Body of pancreas (tissue), 4 donors: ENCODE data around the gene ZFP92. TPM values are rescaled to one million over a fixed set of nuclear protein-coding genes. Genes with fewer than 3 reads are reported as not detected.

Experiments
- ATAC-seq: fragments of 150-250 bp; one replicate; pipeline ENCODE4 v1.9.1; 2016
- DNase-seq, 4 donors: peaks; one replicate each; pipeline ENCODE4 v3.0.0-alpha.2; 2019
- H3K27ac ChIP-seq, 4 donors: fragments of 200-600 bp; sonication (generic); 1 replicate in 3 of 4; 2 replicates in 1 of 4; pipeline versions ENCODE4 v1.5.1 to v1.6.1; 2016 to 2019; ENCODE audit warnings: mild to moderate bottlenecking in 1 of 4, mixed read lengths in 1 of 4, moderate library complexity in 1 of 4
- H3K27me3 ChIP-seq, 2 donors: fragments of 200-600 bp; sonication (generic); one replicate each; pipeline ENCODE4 v1.6.0; 2016; ENCODE audit warnings: mild to moderate bottlenecking in 1 of 2
- H3K36me3 ChIP-seq, 2 donors: fragments of 200-600 bp; sonication (generic); replicated peaks in 1 of 2; 2 replicates each; pipeline ENCODE4 v1.5.1; 2016; ENCODE audit warnings: low read depth in 2 of 2; ENCODE audit not compliant: insufficient read depth in 1 of 2
- H3K4me1 ChIP-seq: fragments of 200-600 bp; sonication (generic); one replicate; pipeline ENCODE4 v1.6.0; 2016
- H3K4me3 ChIP-seq, 2 donors: fragments of 200-600 bp; sonication (generic); 1 replicate in 1 of 2; 2 replicates in 1 of 2; pipeline ENCODE4 v1.5.1; 2016 to 2019
- H3K9me3 ChIP-seq, 3 donors: fragments of 200-600 bp; sonication (generic); 1 replicate in 2 of 3; 2 replicates in 1 of 3; pipeline ENCODE4 v1.5.1; 2016
- CTCF ChIP-seq, 7 experiments: fragments of 450-650 bp in 4 of 7; fragments of 200-600 bp in 3 of 7; sonication (generic) in 3 of 7; IDR thresholded peaks; one replicate each; pipeline ENCODE4 v1.5.1; 2016 to 2019; ENCODE audit warnings: antibody characterized with exemption in 7 of 7
- POLR2A ChIP-seq, 3 donors: fragments of 450-650 bp; IDR thresholded peaks; one replicate each; pipeline ENCODE4 v1.6.1; 2016; ENCODE audit warnings: antibody characterized with exemption in 3 of 3, mild to moderate bottlenecking in 2 of 3
- WGBS, 2 donors: methylation state at CpG; one replicate each; pipeline ENCODE4 v1.1.5; 2017; 5-methylcytosine and 5-hydroxymethylcytosine counted together
- intact Hi-C: fragments of 100-400 bp; cut with DNase I; formaldehyde crosslinking; loops from one replicate; pipeline ENCODE4 v1.15.1; 2023
- total RNA-seq, 2 donors: library from RNA; depleted of rRNA; stranded (reverse); fragments of >200 nt; gene quantifications; one replicate each; pipeline ENCODE4 v1.1.0, GENCODE V29; 2016

The ZFP92 gene
- total RNA-seq, 2 donors from 2014 or later = 0.33 to 0.78 TPM

GRCh38 chrX:153423652-153424051, 12.4 kb downstream of the ZFP92 start:
- WGBS, 2 donors = 60 to 91% methylated on average over 3 to 4 of the region's 8 CpGs
- no peaks in the 10 kb centered on the region for H3K4me1 ChIP-seq
- H3K27ac ChIP-seq = no peak overlapping the region
- H3K36me3 ChIP-seq = no peaks in the 10 kb centered on the region
- TF ChIP-seq CTCF (IDR thresholded peaks at IDR 0.05) (no peak), POLR2A (IDR thresholded peaks at IDR 0.05) (no peak)
- DNase-seq = peak in 2 of 4 donors; percentile 23 to 33
- H3K27me3 ChIP-seq = no peaks in the 10 kb centered on the region
- H3K4me3 ChIP-seq = no peak overlapping the region
- no peak for ATAC-seq
- intact Hi-C loops = no loop called here
- H3K9me3 ChIP-seq = no peaks in the 10 kb centered on the region

- no peak for DNase-seq
- intact Hi-C loops = no loop called here
- no peaks in the 10 kb centered on the region for H3K36me3 ChIP-seq
- H3K27me3 ChIP-seq = no peaks in the 10 kb centered on the region
- H3K27ac ChIP-seq = no peak overlapping the region
- no peaks in the 10 kb centered on the region for H3K4me1 ChIP-seq
- no peak for ATAC-seq
- WGBS, 2 donors = 77 to 91% methylated on average over 3 of the region's 3 CpGs
- H3K9me3 ChIP-seq = no peaks in the 10 kb centered on the region
- no peak overlapping the region for H3K4me3 ChIP-seq
- TF ChIP-seq CTCF (IDR thresholded peaks at IDR 0.05) (no peak), POLR2A (IDR thresholded peaks at IDR 0.05) (no peak)
Measured at GRCh38 chrX:153426204-153426603, 14.9 kb downstream of the ZFP92 start.

DNA sequence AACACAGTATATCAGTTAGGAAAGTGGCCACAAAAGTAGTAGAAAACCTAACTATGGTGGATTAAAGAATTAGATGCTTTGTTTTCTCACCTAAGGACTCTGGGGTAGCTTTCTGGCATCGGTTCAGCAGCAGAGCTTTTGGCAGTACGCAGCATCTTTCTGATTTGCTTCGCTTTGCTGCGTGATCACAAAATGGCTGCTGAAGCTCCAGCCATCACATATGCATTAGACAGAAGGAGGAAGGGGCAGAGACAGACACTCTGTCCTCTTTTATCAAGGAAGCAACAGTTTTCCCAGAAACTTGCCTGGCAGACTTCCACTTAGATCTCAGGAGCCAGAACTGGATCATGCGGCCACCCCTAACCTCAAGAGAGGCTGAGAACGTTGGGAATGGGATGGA, 19.5 kb downstream of the ZFP92 start:
- H3K27ac ChIP-seq = no peak overlapping the region
- WGBS, 2 donors = 79 to 94% methylated on average over 4 to 6 of the region's 6 CpGs
- ATAC-seq = no peak
- no peak overlapping the region for H3K4me3 ChIP-seq
- no peaks in the 10 kb centered on the region for H3K4me1 ChIP-seq
- DNase-seq = no peak
- no peaks in the 10 kb centered on the region for H3K36me3 ChIP-seq
- H3K9me3 ChIP-seq = no peaks in the 10 kb centered on the region
- no peaks in the 10 kb centered on the region for H3K27me3 ChIP-seq
- intact Hi-C loops = no loop called here
- TF ChIP-seq CTCF (IDR thresholded peaks at IDR 0.05) (no peak), POLR2A (IDR thresholded peaks at IDR 0.05) (no peak)

- ATAC-seq = no peak
- intact Hi-C loops = no loop called here
- WGBS, 2 donors = 64 to 84% methylated on average over 5 to 9 of the region's 12 CpGs
- no peak for TF ChIP-seq POLR2A (IDR thresholded peaks at IDR 0.05)
- no peak for TF ChIP-seq CTCF (IDR thresholded peaks at IDR 0.05)
- Histone ChIP-seq H3K36me3 (no peaks in the 10 kb centered on the region), H3K27ac (no peak overlapping the region), H3K27me3 (no peaks in the 10 kb centered on the region), H3K4me1 (no peaks in the 10 kb centered on the region), H3K9me3 (no peaks in the 10 kb centered on the region), H3K4me3 (no peak overlapping the region)
- peak in 1 of 4 donors; percentile 1 for DNase-seq
Measured at GRCh38 chrX:153433161-153433680, 21.9 kb downstream of the ZFP92 start.

DNA sequence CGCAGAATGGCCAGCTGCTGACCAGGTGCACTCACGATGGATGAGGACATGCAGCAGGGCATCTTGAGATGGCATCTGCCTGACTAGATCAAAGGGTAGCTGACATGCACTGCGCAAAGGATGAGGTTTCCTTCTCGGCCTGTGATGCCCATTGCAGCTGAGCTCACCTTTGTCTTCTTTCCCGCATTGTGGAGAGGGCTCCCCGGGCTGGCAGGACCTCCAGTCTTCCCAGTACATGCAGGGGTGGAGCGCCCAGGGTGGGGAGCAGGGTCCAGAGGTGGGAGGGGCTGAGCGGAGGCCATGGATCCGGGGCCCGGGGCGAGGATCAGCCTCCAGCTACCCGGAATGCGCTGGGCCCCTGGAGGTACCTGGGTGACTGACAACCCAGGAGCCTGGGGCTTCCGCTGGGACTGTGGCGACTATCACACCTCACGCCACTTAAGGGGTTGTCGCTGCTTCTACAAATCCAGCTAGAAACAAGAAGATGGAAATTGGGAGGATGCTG, 22.6 kb downstream of the ZFP92 start:
- Histone ChIP-seq H3K4me1 (no peaks in the 10 kb centered on the region), H3K4me3 (no peak overlapping the region), H3K36me3 (no peaks in the 10 kb centered on the region), H3K9me3 (no peaks in the 10 kb centered on the region), H3K27ac (no peak overlapping the region), H3K27me3 (no peaks in the 10 kb centered on the region)
- intact Hi-C loops = no loop called here
- DNase-seq = no peak
- TF ChIP-seq POLR2A (IDR thresholded peaks at IDR 0.05) = no peak
- no peak for TF ChIP-seq CTCF (IDR thresholded peaks at IDR 0.05)
- WGBS, 2 donors = 80 to 87% methylated on average over 6 to 10 of the region's 17 CpGs
- ATAC-seq = no peak
